ENCODE measurements around the gene NUP214.

The NUP214 gene

GRCh38 chr9:131274674-131275331 lies 149.4 kb downstream of the NUP214 start:
- H3K9me3 ChIP-seq (ENCODE audit: insufficient read depth, low read length): no peaks in the 10 kb centered on the region
- H3K79me2 ChIP-seq (ENCODE audit: low read length): peaks cover 69% of the 10 kb centered on the region
- peaks cover 55% of the 10 kb centered on the region for H3K4me1 ChIP-seq (ENCODE audit: low read length)
- TF ChIP-seq EZH2phosphoT487 (IDR thresholded peaks at IDR 0.05; ENCODE audit: low read depth): no peak
- no peak for TF ChIP-seq CTCF (IDR thresholded peaks at IDR 0.05; ENCODE audit: low read depth, low read length)
- H3K27ac ChIP-seq (ENCODE audit: low read length): peak overlapping the region; percentile 86
- H3K27me3 ChIP-seq (ENCODE audit: low read depth, low read length): 0 out of 2 replicates have a peak, but pooled peaks cover 2% of the 10 kb centered on the region
- peaks cover 9% of the 10 kb centered on the region for H3K36me3 ChIP-seq (replicated peaks; ENCODE audit: low read depth, low read length)
- H2AFZ ChIP-seq (ENCODE audit: low read depth, low read length): no peak overlapping the region; the same call in 1 of the 2 replicates
- H3K4me3 ChIP-seq (ENCODE audit: low read length): peak overlapping the region; percentile 85
- H4K20me1 ChIP-seq (ENCODE audit: insufficient read depth, low read length): no peaks in the 10 kb centered on the region
- H3K4me2 ChIP-seq (ENCODE audit: low read length): peak overlapping the region; percentile 97
- H3K9ac ChIP-seq (ENCODE audit: low read length): peak overlapping the region; percentile 97

- peak overlapping the region; percentile 85 for H3K4me3 ChIP-seq (ENCODE audit: low read length)
- peak overlapping the region; percentile 97 for H3K4me2 ChIP-seq (ENCODE audit: low read length)
- peak overlapping the region; percentile 97 for H3K9ac ChIP-seq (ENCODE audit: low read length)
- 0 out of 2 replicates have a peak, but pooled peaks cover 3% of the 10 kb centered on the region for H3K27me3 ChIP-seq (ENCODE audit: low read depth, low read length)
- H2AFZ ChIP-seq (ENCODE audit: low read depth, low read length): no peak overlapping the region; the same call in 1 of the 2 replicates
- H3K4me1 ChIP-seq (ENCODE audit: low read length): peaks cover 49% of the 10 kb centered on the region
- no peaks in the 10 kb centered on the region for H4K20me1 ChIP-seq (ENCODE audit: insufficient read depth, low read length)
- H3K9me3 ChIP-seq (ENCODE audit: insufficient read depth, low read length): no peaks in the 10 kb centered on the region
- peaks cover 9% of the 10 kb centered on the region for H3K36me3 ChIP-seq (replicated peaks; ENCODE audit: low read depth, low read length)
- H3K27ac ChIP-seq (ENCODE audit: low read length): peak overlapping the region; percentile 86
- peaks cover 62% of the 10 kb centered on the region for H3K79me2 ChIP-seq (ENCODE audit: low read length)
- TF ChIP-seq EZH2phosphoT487 (IDR thresholded peaks at IDR 0.05; ENCODE audit: low read depth) (no peak), CTCF (IDR thresholded peaks at IDR 0.05; ENCODE audit: low read depth, low read length) (peak; percentile 44)
Measured at GRCh38 chr9:131275332-131276093, 150.1 kb downstream of the NUP214 start.

GRCh38 chr9:131276094-131276888 lies 150.9 kb downstream of the NUP214 start, which contains the start of gene FAM78A:
TSS of gene FAM78A (minus strand) at chr9:131276510. CDS start at chr9:131276179, 331 bp downstream.
- peaks cover 7% of the 10 kb centered on the region for H3K36me3 ChIP-seq (replicated peaks; ENCODE audit: low read depth, low read length)
- peak within 1 kb of the TSS; percentile 85 for H3K4me3 ChIP-seq (ENCODE audit: low read length)
- H3K9ac ChIP-seq (ENCODE audit: low read length): peak within 1 kb of the TSS; percentile 97
- peak within 1 kb of the TSS; percentile 34; the same call in 1 of the 2 replicates for H2AFZ ChIP-seq (ENCODE audit: low read depth, low read length)
- H3K9me3 ChIP-seq (ENCODE audit: insufficient read depth, low read length): no peaks in the 10 kb centered on the region
- peak within 1 kb of the TSS; percentile 97 for H3K4me2 ChIP-seq (ENCODE audit: low read length)
- peaks cover 54% of the 10 kb centered on the region for H3K79me2 ChIP-seq (ENCODE audit: low read length)
- peaks cover 41% of the 10 kb centered on the region for H3K4me1 ChIP-seq (ENCODE audit: low read length)
- H3K27ac ChIP-seq (ENCODE audit: low read length): peak within 1 kb of the TSS; percentile 86
- no peaks in the 10 kb centered on the region for H4K20me1 ChIP-seq (ENCODE audit: insufficient read depth, low read length)
- TF ChIP-seq EZH2phosphoT487 (IDR thresholded peaks at IDR 0.05; ENCODE audit: low read depth) (no peak), CTCF (IDR thresholded peaks at IDR 0.05; ENCODE audit: low read depth, low read length) (no peak)
- H3K27me3 ChIP-seq (ENCODE audit: low read depth, low read length): peaks cover 3% of the 10 kb centered on the region; the same call in 1 of the 2 replicates
